Fibroblast of mammary gland (primary cell): ENCODE data around the gene WNK1.

Experiments used
- DNase-seq: peaks from one replicate; pipeline ENCODE4 v3.0.0-alpha.2; 2010; ENCODE audit warnings: low read depth
- H3K4me3 ChIP-seq: 2 replicates; pipeline ENCODE4 v1.5.1; 2011; ENCODE audit warnings: low read depth, mild to moderate bottlenecking, low read length, moderate library complexity; ENCODE audit not compliant: control insufficient read depth
- TF ChIP-seq, protein P1 (sequence below): conservative IDR thresholded peaks from 2 replicates; pipeline ENCODE4 v1.5.1; 2011; ENCODE audit warnings: low read depth, low read length, inconsistent platforms; ENCODE audit not compliant: control insufficient read depth, insufficient read depth

Gene WNK1

DNA sequence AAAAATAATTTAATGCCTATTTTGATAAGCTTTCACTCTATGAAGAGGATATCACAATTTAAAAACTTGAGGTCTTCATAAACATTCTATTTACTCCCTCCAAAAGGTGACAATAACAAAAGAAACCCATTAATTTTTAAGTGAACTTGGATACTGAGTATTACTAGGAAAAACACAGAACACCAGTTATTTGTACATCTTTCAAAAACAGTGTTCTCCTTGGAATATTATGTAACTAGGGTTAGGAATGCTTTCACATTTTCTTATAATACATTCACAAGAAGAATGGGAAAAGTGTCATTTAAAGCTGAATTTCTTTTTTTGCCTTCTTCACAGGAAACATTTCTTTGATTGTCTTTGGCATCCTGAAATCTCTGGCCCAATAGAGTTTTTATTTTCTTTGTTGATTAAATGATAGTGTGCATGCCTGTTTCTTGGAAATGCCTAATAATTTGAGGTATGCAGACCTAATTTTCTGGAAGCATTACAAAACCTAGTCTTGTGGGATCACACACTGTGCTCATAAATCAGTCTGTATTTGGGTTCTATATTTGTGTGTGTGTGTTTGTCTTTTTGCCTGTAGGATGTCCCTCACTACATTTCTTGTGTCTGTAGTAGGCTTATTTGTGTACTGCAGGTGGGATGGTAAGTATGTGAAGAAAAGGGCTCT, 76.5 kb downstream of the WNK1 start:
- no peak for DNase-seq
- TF ChIP-seq, protein P1, sequence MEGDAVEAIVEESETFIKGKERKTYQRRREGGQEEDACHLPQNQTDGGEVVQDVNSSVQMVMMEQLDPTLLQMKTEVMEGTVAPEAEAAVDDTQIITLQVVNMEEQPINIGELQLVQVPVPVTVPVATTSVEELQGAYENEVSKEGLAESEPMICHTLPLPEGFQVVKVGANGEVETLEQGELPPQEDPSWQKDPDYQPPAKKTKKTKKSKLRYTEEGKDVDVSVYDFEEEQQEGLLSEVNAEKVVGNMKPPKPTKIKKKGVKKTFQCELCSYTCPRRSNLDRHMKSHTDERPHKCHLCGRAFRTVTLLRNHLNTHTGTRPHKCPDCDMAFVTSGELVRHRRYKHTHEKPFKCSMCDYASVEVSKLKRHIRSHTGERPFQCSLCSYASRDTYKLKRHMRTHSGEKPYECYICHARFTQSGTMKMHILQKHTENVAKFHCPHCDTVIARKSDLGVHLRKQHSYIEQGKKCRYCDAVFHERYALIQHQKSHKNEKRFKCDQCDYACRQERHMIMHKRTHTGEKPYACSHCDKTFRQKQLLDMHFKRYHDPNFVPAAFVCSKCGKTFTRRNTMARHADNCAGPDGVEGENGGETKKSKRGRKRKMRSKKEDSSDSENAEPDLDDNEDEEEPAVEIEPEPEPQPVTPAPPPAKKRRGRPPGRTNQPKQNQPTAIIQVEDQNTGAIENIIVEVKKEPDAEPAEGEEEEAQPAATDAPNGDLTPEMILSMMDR: no peak
- H3K4me3 ChIP-seq: no peak overlapping the region

DNA sequence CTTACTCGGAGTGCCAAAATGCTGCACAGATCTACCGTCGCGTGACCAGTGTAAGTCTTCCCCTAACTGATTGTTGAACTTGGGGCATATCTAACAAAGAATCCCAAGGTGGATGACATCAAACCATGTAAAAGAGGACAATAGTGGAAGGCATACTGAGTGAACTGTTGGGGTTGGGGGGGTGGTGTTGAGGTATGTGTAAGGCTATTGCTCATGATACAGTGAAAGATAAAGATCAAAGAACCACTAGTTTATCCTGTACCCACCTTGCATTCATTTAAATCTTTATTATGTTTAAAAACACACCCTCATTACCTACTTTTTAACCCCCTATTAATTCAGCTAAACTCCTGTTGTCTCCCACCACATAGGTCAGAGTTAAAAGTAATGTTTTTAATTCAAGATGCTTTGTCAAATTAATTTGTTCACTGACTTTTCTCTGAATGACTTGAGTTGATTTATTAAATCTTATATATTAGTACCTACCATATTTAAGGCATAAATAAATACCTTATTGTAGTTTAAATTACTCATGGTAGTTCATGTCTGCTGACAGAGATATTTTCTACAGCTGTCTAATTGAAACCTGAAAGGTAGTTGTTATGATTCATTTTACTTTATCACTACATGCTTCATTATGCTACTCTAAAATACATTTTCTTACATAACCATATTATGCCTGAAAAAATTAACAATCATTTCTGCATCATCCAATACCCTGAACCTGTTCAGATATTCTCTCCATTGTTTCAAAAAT, 77.9 kb downstream of the WNK1 start:
- DNase-seq: no peak
- TF ChIP-seq, protein P1: no peak
- no peak overlapping the region for H3K4me3 ChIP-seq

DNA sequence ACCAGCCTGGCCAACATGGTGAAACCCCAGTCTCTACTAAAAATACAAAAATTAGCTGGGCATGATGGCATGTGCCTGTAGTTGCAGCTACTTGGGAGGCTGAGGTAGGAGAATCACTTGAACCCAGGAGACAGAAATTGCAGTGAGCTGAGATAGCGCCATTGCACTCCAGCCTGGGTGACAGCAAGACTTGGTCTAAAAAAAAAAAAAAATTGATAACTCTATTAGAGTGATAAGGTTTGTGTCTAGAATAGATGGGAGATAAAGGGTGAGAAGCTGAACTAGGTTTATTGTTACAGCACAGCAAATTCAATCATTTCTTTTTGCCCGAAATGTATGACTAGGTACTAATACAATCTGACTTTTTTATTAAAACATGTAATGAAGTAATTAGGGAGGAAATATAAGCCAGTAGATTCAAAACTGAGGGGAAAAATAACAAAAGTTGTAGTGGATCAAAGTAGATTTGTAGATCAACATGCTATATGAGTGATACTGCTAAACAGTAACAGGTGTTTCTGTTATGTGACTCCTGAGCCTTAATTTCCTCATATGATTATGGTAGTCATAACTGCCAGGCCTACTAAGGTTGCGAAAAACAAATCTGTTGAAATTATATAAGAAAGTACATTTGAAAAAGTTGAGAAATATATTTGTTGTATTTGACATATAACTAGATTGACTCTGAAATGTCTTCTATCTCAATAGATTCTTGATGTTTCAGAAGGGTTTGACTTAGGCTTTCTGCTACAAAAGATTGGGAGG, 83.6 kb downstream of the WNK1 start:
- no peak overlapping the region for H3K4me3 ChIP-seq
- peak; percentile 29 for DNase-seq
- TF ChIP-seq, protein P1: no peak

DNA sequence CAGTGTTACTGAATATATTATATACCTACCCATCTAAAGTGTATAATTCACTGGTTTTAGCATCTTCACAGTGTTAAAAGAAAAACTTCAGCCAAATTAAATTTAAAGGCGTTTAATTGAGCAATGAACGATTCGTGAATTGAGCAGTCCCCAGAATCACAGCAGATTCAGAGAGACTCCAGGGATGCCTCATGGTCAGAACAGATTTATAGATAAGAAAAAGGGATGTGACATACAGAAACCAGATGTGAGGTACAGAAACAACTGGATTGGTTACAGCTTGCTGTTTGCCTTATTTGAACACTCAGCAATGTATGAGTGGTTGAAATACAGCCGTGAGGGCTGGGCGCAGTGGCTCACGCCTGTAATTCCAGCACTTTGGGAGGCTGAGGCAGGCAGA, 84.6 kb downstream of the WNK1 start:
- TF ChIP-seq, protein P1: no peak
- DNase-seq: no peak
- no peak overlapping the region for H3K4me3 ChIP-seq

DNA sequence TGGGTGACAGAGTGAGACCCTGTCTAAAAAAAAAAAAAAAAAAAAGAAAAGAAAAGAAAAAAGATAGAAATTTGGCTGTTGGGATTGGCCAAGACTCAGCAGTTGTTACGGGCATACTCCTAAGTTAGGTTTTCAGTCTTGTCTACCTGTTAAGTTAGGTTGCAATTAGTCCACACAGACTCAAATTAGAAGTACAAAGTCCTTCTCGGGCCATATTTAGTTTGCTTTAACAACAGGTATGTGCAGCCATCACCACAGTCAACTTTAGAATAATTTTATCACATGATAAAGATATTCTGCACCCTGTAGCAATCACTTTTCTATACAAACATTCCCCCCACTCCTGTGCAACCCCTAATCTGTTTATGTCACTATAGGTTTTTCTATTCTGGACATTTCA, 85.2 kb downstream of the WNK1 start:
- TF ChIP-seq, protein P1: no peak
- H3K4me3 ChIP-seq: no peak overlapping the region
- DNase-seq: no peak

DNA sequence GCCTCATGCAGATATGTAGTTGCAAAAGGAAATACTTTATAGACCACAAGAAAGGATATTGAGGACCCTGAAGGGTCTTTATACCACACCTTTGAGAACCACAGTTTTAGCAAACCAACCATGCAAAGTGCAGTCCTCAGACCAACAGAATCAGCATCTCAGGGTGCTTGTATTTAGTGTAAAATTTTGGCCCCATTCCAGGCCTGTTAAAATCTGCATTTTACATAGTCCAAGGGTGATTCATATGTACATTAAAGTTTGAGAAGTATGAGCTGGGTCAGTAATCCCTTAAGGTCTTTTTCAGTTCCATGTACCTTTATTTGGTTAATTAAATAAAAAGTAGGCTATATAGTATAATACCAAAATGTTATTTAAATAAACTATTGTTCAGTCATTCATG, 91.2 kb downstream of the WNK1 start:
- peak; percentile 28 for DNase-seq
- TF ChIP-seq, protein P1: no peak
- H3K4me3 ChIP-seq: no peak overlapping the region
